Measurements from ENCODE around the gene KCNG1. TPM values are rescaled to one million over a fixed set of nuclear protein-coding genes. Genes with fewer than 3 reads are reported as not detected.

KCNG1 gene
- total RNA-seq (1 to 10 TPM in 4 of 9 donors, under 1 TPM in 2, not detected in 3; 0.14 to 4.7 (median 1.5) TPM), polyA plus RNA-seq (1 to 10 TPM in 2 of 3 donors, under 1 TPM in 1; 0.95 to 5.3 (median 1.3) TPM)
- long read RNA-seq, donor 1: 0 reads
- long read RNA-seq, donor 2: 0 reads
- long read RNA-seq, donor 3, partial matches to known transcripts: 0 of 1 reads
- long read RNA-seq, donor 3, other reads (novel, unspliced or antisense): 0 of 1 reads
- long read RNA-seq, donor 4: 0 reads
- long read RNA-seq, donor 5: 0 reads
- long read RNA-seq, donor 6, partial matches to known transcripts: 1 of 2 reads
- long read RNA-seq, donor 6, other reads (novel, unspliced or antisense): 1 of 2 reads
- long read RNA-seq, donor 7, partial matches to known transcripts: 0 of 1 reads
- long read RNA-seq, donor 7, other reads (novel, unspliced or antisense): 0 of 1 reads
- long read RNA-seq, donor 8: 0 reads
- long read RNA-seq, donor 9: 0 reads
- long read RNA-seq, donor 10: 0 reads

- no peaks in the 10 kb centered on the region for H3K36me3 ChIP-seq (replicated peaks in 1 of 2)
- TF ChIP-seq CTCF (IDR thresholded peaks at IDR 0.05) (no peak), POLR2A (IDR thresholded peaks at IDR 0.05) (peak in 1 of 2 donors; percentile 49)
- peaks cover 4 to 10% of the 10 kb centered on the region in 2 donors for H3K4me1 ChIP-seq (replicated peaks in 1 of 2)
- peak within 1 kb of the TSS in 1 of 4 donors; percentile 42 for H3K4me3 ChIP-seq
- DNase-seq: peak; percentile 26 to 77 (median 63)
- intact Hi-C loops (cut with DNase I): no loop called here
- peaks cover 30% of the 10 kb centered on the region for H3K27me3 ChIP-seq
- 0 to 3% (median 1%) methylated on average over 6 to 108 of the region's 108 CpGs for WGBS, 4 donors
- H3K27ac ChIP-seq: no peak within 1 kb of the TSS
- no peaks in the 10 kb centered on the region for H3K9me3 ChIP-seq (replicated peaks in 1 of 3)
Measured at GRCh38 chr20:51022803-51023616, at the start of gene KCNG1. KCNG1 (minus strand) TSS chr20:51023107; CDS start chr20:51010338, 12,769 bp downstream.

GRCh38 chr20:51070621-51071020 is 47.7 kb upstream of the KCNG1 start:
- Histone ChIP-seq H3K36me3 (replicated peaks in 1 of 2) (no peaks in the 10 kb centered on the region), H3K9me3 (replicated peaks in 1 of 3) (no peaks in the 10 kb centered on the region), H3K4me1 (replicated peaks in 1 of 2) (no peaks in the 10 kb centered on the region), H3K27me3 (peaks cover 12% of the 10 kb centered on the region), H3K27ac (no peak overlapping the region), H3K4me3 (no peak overlapping the region)
- 72 to 86% (median 81%) methylated on average over 4 of the region's 4 CpGs for WGBS, 4 donors
- DNase-seq: no peak
- intact Hi-C loops (cut with DNase I): no loop called here
- TF ChIP-seq POLR2A (IDR thresholded peaks at IDR 0.05) (no peak), CTCF (IDR thresholded peaks at IDR 0.05) (no peak)

- no peak overlapping the region for H3K4me3 ChIP-seq
- no peak for DNase-seq
- TF ChIP-seq CTCF (IDR thresholded peaks at IDR 0.05) (no peak), POLR2A (IDR thresholded peaks at IDR 0.05) (no peak)
- intact Hi-C loops (cut with DNase I): no loop called here
- H3K27ac ChIP-seq: no peak overlapping the region
- H3K9me3 ChIP-seq (replicated peaks in 1 of 3): no peaks in the 10 kb centered on the region
- 22 to 41% (median 29%) methylated on average over 5 of the region's 5 CpGs for WGBS, 4 donors
- no peaks in the 10 kb centered on the region for H3K4me1 ChIP-seq (replicated peaks in 1 of 2)
- peaks cover 10% of the 10 kb centered on the region for H3K27me3 ChIP-seq
- H3K36me3 ChIP-seq (replicated peaks in 1 of 2): no peaks in the 10 kb centered on the region
Measured at GRCh38 chr20:51067792-51068191, 44.9 kb upstream of the KCNG1 start.

- H3K4me1 ChIP-seq (replicated peaks in 1 of 2): no peaks in the 10 kb centered on the region
- 57 to 74% (median 65%) methylated on average over 4 of the region's 4 CpGs for WGBS, 4 donors
- H3K4me3 ChIP-seq: no peak overlapping the region
- TF ChIP-seq POLR2A (IDR thresholded peaks at IDR 0.05) (no peak), CTCF (IDR thresholded peaks at IDR 0.05) (no peak)
- H3K36me3 ChIP-seq (replicated peaks in 1 of 2): no peaks in the 10 kb centered on the region
- no peak overlapping the region for H3K27ac ChIP-seq
- no peaks in the 10 kb centered on the region for H3K27me3 ChIP-seq
- intact Hi-C loops (cut with DNase I): no loop called here
- DNase-seq: no peak
- no peaks in the 10 kb centered on the region for H3K9me3 ChIP-seq (replicated peaks in 1 of 3)
Measured at GRCh38 chr20:51065615-51066014, 42.7 kb upstream of the KCNG1 start.
